ENCODE data around the gene ARHGAP8. TPM values are rescaled to one million over a fixed set of nuclear protein-coding genes. Genes with fewer than 3 reads are reported as not detected.

The ARHGAP8 gene
- polyA plus RNA-seq, 2 of the 4 experiments (the other 2 are of a cell fraction), result 1.2 to 3.8 TPM

DNA sequence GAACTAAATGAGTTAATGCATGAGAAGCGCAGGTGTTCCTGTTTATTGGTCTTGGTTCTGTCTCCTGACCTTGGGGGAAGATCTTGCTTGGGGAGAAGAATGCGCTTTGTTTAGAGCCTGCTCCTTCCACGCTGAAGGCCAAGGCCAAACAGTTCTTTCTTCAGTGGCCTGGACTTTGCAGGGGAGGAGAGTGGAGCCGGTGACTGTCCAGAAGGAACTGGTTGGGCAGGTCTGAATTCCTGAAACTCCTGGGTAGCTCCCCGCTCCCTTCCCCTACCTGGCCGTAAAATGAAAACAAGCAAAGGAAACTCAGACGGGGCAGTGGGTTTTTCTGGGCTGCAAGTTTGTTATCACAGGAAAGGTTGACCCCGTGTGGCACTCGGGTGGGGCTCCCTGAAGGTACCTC lies 3.6 kb downstream of the ARHGAP8 start (continued):
- TF ChIP-seq GATA3 (IDR thresholded peaks at IDR 0.05; ENCODE audit: borderline replicate concordance), result no peak
- TF ChIP-seq, protein P1, sequence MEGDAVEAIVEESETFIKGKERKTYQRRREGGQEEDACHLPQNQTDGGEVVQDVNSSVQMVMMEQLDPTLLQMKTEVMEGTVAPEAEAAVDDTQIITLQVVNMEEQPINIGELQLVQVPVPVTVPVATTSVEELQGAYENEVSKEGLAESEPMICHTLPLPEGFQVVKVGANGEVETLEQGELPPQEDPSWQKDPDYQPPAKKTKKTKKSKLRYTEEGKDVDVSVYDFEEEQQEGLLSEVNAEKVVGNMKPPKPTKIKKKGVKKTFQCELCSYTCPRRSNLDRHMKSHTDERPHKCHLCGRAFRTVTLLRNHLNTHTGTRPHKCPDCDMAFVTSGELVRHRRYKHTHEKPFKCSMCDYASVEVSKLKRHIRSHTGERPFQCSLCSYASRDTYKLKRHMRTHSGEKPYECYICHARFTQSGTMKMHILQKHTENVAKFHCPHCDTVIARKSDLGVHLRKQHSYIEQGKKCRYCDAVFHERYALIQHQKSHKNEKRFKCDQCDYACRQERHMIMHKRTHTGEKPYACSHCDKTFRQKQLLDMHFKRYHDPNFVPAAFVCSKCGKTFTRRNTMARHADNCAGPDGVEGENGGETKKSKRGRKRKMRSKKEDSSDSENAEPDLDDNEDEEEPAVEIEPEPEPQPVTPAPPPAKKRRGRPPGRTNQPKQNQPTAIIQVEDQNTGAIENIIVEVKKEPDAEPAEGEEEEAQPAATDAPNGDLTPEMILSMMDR (IDR thresholded peaks at IDR 0.05), result no peak
- TF ChIP-seq EHF (CRISPR knock-in tag; IDR thresholded peaks at IDR 0.05), result no peak
- no peak for TF ChIP-seq ELK1 (IDR thresholded peaks at IDR 0.05; ENCODE audit: low read depth, low read length)
- TF ChIP-seq CHD4 (IDR thresholded peaks at IDR 0.05; ENCODE audit: borderline replicate concordance), result no peak
- TF ChIP-seq KDM1A (IDR thresholded peaks at IDR 0.05; ENCODE audit: low read depth), result no peak
- TF ChIP-seq FOSL2 (IDR thresholded peaks at IDR 0.05), result no peak
- TF ChIP-seq FOSL2 (CRISPR knock-in tag; IDR thresholded peaks at IDR 0.05), result no peak
- TF ChIP-seq JUNB (IDR thresholded peaks at IDR 0.05), result no peak

DNA sequence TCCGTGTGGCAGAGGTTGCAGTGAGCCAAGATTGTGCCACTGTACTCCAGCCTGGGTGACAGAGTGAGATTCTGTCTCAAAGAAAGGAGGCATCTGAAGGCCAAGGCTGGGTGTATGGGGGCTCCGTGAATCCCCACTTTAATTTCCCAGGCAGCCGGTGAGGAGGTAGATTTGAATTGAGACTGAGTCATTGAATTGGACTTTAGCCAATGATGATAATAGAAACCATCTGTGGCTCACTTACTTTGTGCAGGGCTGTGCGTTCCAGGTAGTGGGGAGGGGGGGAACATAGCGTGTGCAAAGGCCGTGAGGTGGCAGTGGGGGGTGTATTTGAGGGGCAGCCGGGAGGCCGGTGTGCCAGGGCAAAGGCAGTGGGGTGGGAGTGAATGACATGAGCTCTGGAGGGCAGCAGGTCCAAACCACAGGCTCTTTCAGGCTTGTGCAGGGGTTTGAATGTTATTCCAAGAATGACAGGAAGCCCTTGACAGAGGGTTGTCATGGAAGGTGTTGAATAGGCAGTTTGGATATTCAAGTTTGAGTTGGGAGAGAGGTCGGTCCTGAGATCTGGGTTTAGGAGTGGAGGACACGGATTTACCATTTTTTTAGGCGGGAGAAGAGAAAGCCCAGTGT lies 6.1 kb downstream of the ARHGAP8 start:
- 70% methylated on average over 9 of the region's 11 CpGs for WGBS (ENCODE audit: missing lambda C conversion rate)
- Histone ChIP-seq H3K9me3 (no peaks in the 10 kb centered on the region), H3K4me2 (no peak overlapping the region), H3K4me3 (no peak overlapping the region), H3K27ac (no peak overlapping the region), H3K4me1 (peaks cover 4% of the 10 kb centered on the region; the same call in 2 of the 3 replicates)
- ATAC-seq (peak; percentile 41 to 59; a peak in 4 of 6 replicates), DNase-seq (ENCODE audit: low read depth in 1 of 2, low spot score in 1 of 2) (no peak), FAIRE-seq (no peak)
- POLR2A ChIA-PET, result no interaction called here
- TF ChIP-seq HEYL (CRISPR knock-in tag; IDR thresholded peaks at IDR 0.05), result no peak
- no peak for TF ChIP-seq EHF (CRISPR knock-in tag; IDR thresholded peaks at IDR 0.05)
- no peak for TF ChIP-seq MAFK (IDR thresholded peaks at IDR 0.05; ENCODE audit: partially characterized antibody)
- no peak for TF ChIP-seq KDM5A (IDR thresholded peaks at IDR 0.05)
- TF ChIP-seq HOXB13 (CRISPR knock-in tag; IDR thresholded peaks at IDR 0.05; ENCODE audit: low read depth), result no peak
- TF ChIP-seq PHF8 (IDR thresholded peaks at IDR 0.05; ENCODE audit: borderline replicate concordance, low read depth), result no peak
- TF ChIP-seq TP53 (CRISPR knock-in tag; IDR thresholded peaks at IDR 0.05), result no peak
- TF ChIP-seq FOSB (CRISPR knock-in tag; IDR thresholded peaks at IDR 0.05), result no peak
- no peak for TF ChIP-seq CBX2 (IDR thresholded peaks at IDR 0.05; ENCODE audit: borderline replicate concordance, low read depth)
- TF ChIP-seq HOXB5 (CRISPR knock-in tag; IDR thresholded peaks at IDR 0.05), result no peak
- CTCF ChIA-PET, result no interaction called here

- Histone ChIP-seq H3K4me2 (no peak overlapping the region), H3K4me3 (no peak overlapping the region), H3K4me1 (peaks cover 4% of the 10 kb centered on the region; the same call in 2 of the 3 replicates), H3K27ac (no peak overlapping the region), H3K9me3 (no peaks in the 10 kb centered on the region)
- DNase-seq (ENCODE audit: low read depth in 1 of 2, low spot score in 1 of 2) (no peak), FAIRE-seq (no peak), ATAC-seq (peak in 1 of 2 experiments; percentile 24; a peak in 1 of 6 replicates)
- TF ChIP-seq RFX5 (IDR thresholded peaks at IDR 0.05) (no peak), BCL3 (IDR thresholded peaks at IDR 0.05) (no peak), KDM5A (IDR thresholded peaks at IDR 0.05) (no peak), SMC3 (IDR thresholded peaks at IDR 0.05) (no peak), RARB (CRISPR knock-in tag; IDR thresholded peaks at IDR 0.05) (no peak)
- ChIA-PET CTCF (interaction anchor here (1.8 kb wide), 1 partner anchor 23 kb away, joined by 7 read pairs; no protein-coding TSS in a partner anchor), POLR2A (no interaction called here)
- 85% methylated on average over 2 of the region's 6 CpGs for WGBS (ENCODE audit: missing lambda C conversion rate)
Measured at GRCh38 chr22:44759001-44759400, 6.6 kb downstream of the ARHGAP8 start.

All from A549 (cell line).